Stimulated activated CD8-positive, alpha-beta memory T cell treated with anti-CD3 and anti-CD28 coated beads, Interleukin-4, amount 100 ng/mL, for 4 hours (primary cell): ENCODE results near the gene ART1.
A peak's percentile ranks its signal among the peaks of the same experiment; 100 is the strongest.
"Not testable (repeated sequence)": the region's sequence is repeated elsewhere in the genome, so short reads cannot be mapped to it uniquely, and the experiment has no call there.

Experiments used
- DNase-seq, 2 donors: peaks; one replicate each; pipeline ENCODE4 v3.0.0-alpha.2; 2020; ENCODE audit warnings: low read depth in 2 of 2, low spot score in 1 of 2

ART1 gene, protein sequence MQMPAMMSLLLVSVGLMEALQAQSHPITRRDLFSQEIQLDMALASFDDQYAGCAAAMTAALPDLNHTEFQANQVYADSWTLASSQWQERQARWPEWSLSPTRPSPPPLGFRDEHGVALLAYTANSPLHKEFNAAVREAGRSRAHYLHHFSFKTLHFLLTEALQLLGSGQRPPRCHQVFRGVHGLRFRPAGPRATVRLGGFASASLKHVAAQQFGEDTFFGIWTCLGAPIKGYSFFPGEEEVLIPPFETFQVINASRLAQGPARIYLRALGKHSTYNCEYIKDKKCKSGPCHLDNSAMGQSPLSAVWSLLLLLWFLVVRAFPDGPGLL

DNA sequence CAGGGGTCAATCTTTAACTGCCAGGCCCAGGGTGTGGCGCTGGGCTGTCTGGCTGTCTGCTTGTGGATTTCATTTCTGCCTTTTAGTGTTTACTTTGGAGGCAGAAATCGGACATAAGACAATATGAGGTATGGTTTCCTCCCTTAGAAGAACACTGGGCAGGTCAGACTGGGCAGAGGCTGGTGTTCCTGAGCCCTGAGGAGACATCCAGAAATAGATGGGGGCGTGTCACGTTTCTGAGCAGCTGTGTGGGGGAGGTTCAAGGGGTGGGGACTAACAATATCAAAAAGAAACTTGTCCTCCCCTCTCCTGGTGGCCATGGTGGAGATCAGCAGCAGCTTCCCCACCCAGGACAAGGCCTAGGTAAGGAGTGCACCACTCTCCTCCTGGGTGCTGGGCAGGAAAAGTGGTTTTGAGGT is at the start of gene ART1:
ART1 (plus strand) TSS at position 312 of the 419 bp plus-strand sequence. CDS start 14,086 bp downstream, outside the sequence.
- DNase-seq = no peak

DNA sequence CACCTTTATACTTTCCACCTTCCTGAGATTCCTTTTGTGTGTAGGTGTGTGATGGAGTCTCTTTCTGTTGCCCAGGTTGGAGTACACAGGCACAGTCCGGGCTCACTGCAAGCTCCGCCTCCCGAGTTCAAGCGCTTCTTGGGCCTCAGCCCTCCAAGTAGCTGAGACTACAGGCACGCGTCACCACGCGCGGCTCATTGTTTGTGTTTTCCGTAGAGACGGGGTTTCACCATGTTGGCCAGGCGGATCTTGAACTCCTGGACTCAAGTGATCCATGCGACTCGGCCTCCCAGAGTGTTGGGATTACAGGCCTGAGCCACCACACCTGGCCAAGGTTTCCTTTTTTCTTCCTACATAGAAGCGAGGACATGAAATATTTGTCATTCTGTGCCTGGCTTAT is 47.2 kb upstream of the ART1 start:
- DNase-seq = not testable (repeated sequence)

DNA sequence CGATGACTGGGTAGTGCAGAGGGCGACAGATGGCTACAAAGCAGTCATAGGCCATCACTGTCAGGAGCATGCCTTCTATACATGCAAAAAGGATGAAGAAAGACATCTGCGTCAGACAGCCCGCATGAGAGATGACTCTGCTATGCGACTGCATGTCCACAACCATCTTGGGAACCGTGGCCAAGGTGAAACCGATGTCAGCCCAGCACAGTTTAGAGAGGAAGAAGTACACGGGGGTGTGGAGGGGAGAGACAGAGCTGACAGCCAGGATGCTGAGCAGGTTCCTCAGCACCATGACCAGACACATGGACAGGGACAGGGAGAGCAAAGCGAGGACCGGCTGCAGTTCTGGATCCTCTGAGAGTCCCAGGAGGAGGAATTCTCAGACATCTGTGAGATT is 44.7 kb upstream of the ART1 start:
- DNase-seq = not testable (repeated sequence)

DNA sequence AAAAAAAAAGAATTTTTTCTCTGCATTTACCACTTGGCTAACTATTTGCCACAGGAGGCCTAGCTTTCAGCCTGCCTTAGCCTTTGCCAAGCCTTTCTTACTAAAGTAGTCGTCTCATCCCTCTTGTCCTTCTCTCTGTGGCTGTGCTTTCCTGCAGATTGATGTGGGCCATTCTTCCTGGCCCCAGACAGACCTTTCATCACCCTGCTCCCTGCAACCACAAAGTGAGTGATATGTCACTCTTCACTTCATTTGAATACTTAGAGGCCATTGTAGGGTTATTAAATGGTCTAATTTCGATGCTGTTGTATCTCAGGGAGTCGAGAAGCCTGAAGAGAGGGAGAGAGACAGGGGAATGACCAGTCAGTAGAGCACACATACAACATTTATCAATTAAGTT is 40.8 kb upstream of the ART1 start:
- no peak for DNase-seq

DNA sequence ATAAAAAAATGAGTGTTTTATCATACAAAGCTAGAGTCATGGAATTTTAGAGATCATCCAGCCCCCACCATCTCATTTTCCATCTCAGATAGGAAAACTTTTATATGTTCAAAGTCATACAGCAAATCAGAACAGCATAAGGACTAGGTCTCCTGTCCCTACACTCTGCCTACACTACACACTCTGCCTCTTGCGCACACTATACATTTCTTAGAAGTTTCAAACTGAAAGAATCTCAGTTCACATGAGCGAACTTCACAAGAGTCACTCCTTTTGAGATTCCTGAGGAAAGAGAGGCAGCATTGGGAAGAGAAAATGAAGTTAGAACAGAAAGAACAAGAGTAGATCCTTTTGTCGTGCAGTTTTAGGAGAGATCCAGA is 39.7 kb upstream of the ART1 start:
- DNase-seq = no peak

DNA sequence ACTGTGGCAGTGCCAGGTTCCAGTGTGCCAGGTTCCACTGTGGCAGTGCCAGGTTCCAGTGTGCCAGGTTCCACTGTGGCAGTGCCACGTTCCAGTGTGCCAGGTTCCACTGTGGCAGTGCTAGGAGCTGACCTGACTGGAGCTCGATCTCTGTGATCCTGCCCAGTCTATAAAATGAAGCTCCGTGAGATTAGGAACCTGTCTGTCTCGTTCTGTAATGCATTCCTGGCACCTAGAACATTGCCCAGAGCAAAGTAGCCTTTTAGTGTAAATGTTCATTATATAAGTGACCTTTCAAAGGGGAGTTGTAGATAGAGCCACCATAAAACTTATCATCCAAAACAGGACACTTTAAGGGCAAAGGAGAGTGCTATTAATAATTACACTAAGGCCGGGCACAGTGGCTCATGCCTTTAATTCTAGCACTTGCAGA is 39.1 kb upstream of the ART1 start:
- no peak for DNase-seq

DNA sequence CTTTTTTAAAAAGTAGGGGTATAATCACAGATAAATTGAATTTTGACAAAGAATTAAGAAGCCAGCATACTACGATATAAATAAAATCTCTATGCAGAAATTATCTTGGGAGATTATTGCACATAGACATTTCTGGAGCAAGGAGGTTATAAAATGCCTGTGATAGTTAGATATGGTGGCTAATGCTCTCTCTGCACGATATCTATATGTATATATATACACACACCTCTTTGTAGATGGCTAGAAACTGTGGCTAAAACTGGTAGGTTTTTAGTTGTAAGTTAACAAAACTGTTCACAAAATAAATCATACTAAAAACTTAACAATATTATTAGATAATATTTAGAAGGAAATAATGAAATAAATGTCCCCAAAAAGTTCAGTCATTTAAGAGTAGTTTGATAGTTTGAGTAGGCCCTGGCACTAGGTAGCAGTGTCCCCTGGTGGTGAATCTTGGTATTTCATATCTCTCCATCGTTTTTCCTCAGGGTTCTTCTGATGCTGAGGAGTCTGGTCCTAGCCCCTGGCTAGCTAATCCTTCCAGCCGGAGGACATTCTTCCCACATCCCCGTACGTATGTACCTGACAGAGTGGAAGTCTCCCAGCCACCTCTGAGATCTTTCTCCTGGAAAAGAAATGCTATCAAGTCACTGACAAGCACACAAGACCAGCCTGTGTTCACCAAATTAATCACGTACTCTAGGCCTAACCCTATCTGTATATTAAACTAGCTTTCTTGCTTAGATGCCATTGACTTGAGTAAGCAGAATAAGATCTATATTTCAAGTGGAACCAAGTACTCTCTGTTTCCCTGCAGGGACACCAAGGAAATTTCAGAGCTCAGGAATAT is 35.3 kb upstream of the ART1 start:
- DNase-seq = peak in 1 of 2 donors; percentile 3

- no peak for DNase-seq
These were observed 34.1 kb upstream of the ART1 start for GRCh38 chr11:3610846-3611245.

- DNase-seq = no peak
These were observed 32.8 kb upstream of the ART1 start for GRCh38 chr11:3611976-3612678.

GRCh38 chr11:3613998-3614741 is 30.8 kb upstream of the ART1 start:
- DNase-seq = no peak

- peak in 1 of 2 donors; percentile 1 for DNase-seq
These were observed 30.2 kb upstream of the ART1 start for GRCh38 chr11:3614742-3615171.

- no peak for DNase-seq
These were observed 28.9 kb upstream of the ART1 start for GRCh38 chr11:3615998-3616397.

DNA sequence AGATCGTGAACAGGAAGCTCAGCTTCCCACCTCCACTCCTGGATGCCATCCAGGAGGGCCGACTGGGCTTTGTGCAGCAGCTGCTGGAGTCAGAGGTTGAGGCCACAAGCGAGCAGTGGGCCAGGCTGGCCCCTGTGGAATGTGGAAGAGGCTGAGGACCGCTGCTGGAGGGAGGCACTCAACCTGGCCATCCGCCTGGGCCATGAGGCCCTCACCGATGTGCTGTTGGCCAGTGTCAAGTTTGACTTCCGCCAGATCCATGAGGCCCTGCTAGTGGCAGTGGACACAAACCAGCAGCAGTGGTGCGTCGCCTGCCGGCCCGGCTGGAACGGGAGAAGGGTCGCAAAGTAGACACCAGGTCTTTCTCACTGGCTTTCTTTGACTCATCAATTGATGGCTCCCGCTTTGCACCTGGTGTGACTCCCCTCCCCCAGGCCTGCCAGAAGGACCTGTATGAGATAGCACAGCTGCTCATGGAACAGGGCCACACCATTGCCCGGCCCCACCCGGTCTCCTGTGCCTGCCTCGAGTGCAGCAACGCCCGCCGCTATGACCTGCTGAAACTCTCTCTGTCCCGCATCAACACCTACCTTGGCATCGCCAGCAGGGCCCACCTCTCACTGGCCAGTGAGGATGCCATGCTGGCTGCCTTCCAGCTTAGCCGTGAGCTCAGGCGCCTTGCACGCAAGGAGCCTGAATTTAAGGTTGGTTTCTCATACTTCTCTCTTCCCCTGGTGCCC is 28.0 kb upstream of the ART1 start:
- DNase-seq = no peak

DNA sequence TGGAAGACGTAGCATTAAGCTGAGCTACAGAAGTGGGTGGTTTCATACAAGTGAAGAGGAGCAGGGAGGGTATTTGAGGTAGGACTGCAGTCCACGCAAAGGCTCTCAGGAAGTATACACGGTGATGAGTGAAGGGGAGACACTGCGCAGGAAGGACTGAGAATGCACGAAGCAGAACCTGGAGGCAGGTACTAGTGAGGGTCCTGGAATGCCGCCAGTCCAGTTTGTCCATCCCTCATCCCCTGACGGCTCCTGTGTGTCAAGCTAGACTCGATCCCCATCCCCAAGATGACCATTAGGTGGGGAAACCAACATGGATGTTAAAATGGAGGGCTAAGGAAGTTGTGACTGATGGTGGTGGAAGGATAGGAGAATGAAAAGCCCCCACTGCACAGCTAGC is 26.9 kb upstream of the ART1 start:
- no peak for DNase-seq

GRCh38 chr11:3622521-3622920 is 22.4 kb upstream of the ART1 start:
- DNase-seq = no peak

- DNase-seq = no peak
These were observed 21.8 kb upstream of the ART1 start for GRCh38 chr11:3623121-3623520.

- no peak for DNase-seq
These were observed 21.0 kb upstream of the ART1 start for GRCh38 chr11:3623767-3624458.

- no peak for DNase-seq
These were observed 18.5 kb upstream of the ART1 start for GRCh38 chr11:3626250-3626960.

- no peak for DNase-seq
These were observed 17.6 kb upstream of the ART1 start for GRCh38 chr11:3627291-3627690.
